ENCODE measurements around the gene ST7.

- TF ChIP-seq CTCF (IDR thresholded peaks at IDR 0.05; ENCODE audit: low read depth, low read length) (no peak), POLR2A (IDR thresholded peaks at IDR 0.05; ENCODE audit: extremely low read depth, insufficient read length) (no peak)
- TF ChIP-seq, protein P1, sequence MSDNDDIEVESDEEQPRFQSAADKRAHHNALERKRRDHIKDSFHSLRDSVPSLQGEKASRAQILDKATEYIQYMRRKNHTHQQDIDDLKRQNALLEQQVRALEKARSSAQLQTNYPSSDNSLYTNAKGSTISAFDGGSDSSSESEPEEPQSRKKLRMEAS (IDR thresholded peaks at IDR 0.05; ENCODE audit: low read depth, low read length): no peak
Measured at GRCh38 chr7:117084286-117084685, 131.0 kb downstream of the ST7 start.
